Measurements from ENCODE around the gene RYR1.
A peak's percentile ranks its signal among the peaks of the same experiment; 100 is the strongest.

The RYR1 gene

DNA sequence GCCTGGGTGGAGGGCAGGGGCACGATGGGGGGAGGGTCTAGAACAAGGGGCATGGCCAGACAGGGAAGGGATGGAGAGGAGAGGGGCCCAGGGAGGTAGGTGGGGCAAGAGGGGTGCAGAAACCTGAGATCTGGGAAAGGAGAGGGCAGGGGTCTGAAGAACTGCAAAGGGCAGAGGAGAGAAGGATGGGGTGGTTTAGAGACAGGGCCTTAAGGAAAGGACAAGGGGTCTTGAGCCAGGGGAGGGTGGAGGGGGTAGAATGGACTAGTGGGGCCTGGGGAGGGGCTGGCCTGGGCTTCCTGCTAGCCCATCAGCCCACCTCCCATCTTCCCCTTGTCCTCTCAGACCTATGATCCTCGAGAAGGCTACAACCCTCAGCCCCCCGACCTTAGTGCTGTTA is 72.5 kb downstream of the RYR1 start:
- peaks cover 0 to 37% of the 10 kb centered on the region in 2 donors for H3K27me3 ChIP-seq
- DNase-seq, result no peak
- no peaks in the 10 kb centered on the region for H3K36me3 ChIP-seq
- TF ChIP-seq, protein P1, sequence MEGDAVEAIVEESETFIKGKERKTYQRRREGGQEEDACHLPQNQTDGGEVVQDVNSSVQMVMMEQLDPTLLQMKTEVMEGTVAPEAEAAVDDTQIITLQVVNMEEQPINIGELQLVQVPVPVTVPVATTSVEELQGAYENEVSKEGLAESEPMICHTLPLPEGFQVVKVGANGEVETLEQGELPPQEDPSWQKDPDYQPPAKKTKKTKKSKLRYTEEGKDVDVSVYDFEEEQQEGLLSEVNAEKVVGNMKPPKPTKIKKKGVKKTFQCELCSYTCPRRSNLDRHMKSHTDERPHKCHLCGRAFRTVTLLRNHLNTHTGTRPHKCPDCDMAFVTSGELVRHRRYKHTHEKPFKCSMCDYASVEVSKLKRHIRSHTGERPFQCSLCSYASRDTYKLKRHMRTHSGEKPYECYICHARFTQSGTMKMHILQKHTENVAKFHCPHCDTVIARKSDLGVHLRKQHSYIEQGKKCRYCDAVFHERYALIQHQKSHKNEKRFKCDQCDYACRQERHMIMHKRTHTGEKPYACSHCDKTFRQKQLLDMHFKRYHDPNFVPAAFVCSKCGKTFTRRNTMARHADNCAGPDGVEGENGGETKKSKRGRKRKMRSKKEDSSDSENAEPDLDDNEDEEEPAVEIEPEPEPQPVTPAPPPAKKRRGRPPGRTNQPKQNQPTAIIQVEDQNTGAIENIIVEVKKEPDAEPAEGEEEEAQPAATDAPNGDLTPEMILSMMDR (IDR thresholded peaks at IDR 0.05), result no peak
- intact Hi-C loops (cut with DNase I; ENCODE audit: low total_unique reads), result loop anchor here (10.0 kb wide), 1 partner anchor 91 kb away; no protein-coding TSS in a partner anchor
- no peak overlapping the region for H3K27ac ChIP-seq
- no peak overlapping the region for H3K4me3 ChIP-seq
- H3K9me3 ChIP-seq, result no peaks in the 10 kb centered on the region
- no peaks in the 10 kb centered on the region for H3K4me1 ChIP-seq

DNA sequence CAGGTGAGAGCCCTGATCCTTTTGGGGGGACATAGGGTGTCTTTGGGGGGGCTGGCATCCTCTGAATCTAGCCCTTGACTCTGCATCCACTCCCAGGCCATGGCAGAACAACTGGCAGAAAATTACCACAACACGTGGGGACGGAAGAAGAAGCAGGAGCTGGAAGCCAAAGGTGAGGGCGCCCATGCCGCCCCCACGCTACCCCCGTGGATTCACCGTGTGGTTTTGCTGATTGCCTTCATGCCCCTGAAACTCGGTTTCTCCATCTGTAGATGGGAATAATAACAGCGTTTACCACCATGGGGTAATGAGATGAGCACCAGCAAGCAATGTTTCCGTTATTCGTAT is 72.9 kb downstream of the RYR1 start:
- no peaks in the 10 kb centered on the region for H3K4me1 ChIP-seq

DNA sequence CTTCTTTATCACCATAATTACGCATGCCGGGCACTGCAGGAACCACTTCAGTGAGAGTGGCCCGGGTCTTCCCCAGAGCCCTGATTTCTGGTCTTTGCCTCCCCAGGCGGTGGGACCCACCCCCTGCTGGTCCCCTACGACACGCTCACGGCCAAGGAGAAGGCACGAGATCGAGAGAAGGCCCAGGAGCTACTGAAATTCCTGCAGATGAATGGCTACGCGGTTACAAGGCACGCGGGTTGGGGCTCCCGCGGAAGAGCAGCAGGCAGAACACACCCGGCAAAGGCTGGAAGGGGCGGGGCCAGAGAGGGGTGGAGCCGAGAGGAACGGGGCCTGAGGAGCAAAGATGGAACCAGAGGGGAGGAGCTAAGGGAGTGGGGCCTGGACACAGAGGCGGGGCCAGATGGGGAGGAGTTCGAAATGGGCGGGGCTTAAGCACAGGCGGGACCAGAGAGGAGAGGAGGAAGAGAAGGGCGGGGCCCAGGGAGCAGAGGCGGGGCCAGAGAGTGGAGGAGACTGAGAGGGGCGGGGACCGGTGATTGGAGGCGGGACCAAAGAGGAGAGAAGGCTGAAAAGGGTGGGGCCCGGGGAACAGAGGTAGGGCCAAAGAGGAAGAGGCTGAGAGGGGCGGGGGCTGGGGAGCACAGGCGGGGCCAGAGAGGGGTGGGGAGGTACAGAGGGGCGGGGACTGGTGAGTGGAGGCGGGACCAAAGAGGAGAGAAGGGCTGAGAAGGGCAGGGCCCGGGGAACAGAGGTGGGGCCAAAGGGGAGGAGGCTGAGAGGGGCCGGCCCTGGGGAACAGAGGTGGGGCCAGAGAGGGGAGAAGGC is 73.4 kb downstream of the RYR1 start:
- no peak overlapping the region for H3K4me3 ChIP-seq
- DNase-seq, result peak in 1 of 2 donors; percentile 59
- no peak overlapping the region for H3K27ac ChIP-seq
- no peaks in the 10 kb centered on the region for H3K36me3 ChIP-seq
- H3K9me3 ChIP-seq, result no peaks in the 10 kb centered on the region
- no peaks in the 10 kb centered on the region for H3K4me1 ChIP-seq
- intact Hi-C loops (cut with DNase I; ENCODE audit: low total_unique reads), result loop anchor here (10.0 kb wide), 1 partner anchor 92 kb away; no protein-coding TSS in a partner anchor
- H3K27me3 ChIP-seq, result peaks cover 0 to 42% of the 10 kb centered on the region in 2 donors
- TF ChIP-seq, protein P1 (IDR thresholded peaks at IDR 0.05), result no peak

More for the DNA sequence above, 72.9 kb downstream of the RYR1 start:
- peaks cover 0 to 40% of the 10 kb centered on the region in 2 donors for H3K27me3 ChIP-seq
- TF ChIP-seq, protein P1 (IDR thresholded peaks at IDR 0.05), result no peak
- H3K4me3 ChIP-seq, result no peak overlapping the region
- H3K36me3 ChIP-seq, result no peaks in the 10 kb centered on the region
- no peak overlapping the region for H3K27ac ChIP-seq
- DNase-seq, result no peak
- intact Hi-C loops (cut with DNase I; ENCODE audit: low total_unique reads), result loop anchor here (10.0 kb wide), 1 partner anchor 92 kb away; no protein-coding TSS in a partner anchor
- no peaks in the 10 kb centered on the region for H3K9me3 ChIP-seq

DNA sequence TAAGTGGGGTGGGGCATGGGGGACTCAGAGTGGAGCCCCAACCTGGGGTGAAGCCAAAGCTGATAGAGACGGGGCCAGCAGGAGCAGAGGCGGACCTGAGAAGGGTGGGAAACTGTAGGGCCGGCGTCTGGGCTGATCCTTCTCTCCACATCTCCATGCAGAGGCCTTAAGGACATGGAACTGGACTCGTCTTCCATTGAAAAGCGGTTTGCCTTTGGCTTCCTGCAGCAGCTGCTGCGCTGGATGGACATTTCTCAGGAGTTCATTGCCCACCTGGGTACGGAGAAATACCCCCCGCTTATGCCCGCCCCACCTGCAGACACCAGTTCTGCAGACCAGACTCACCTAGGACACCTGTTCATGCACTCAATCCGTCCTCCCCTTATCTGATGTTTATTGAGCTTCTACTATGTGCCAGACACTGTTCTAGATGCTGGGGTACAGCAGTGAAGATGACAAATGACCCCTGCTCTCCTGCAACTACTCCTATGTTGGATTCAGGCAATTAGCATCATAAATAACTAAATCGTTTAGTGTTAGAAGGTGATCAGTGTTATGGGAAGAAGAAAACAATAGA is 74.1 kb downstream of the RYR1 start:
- Histone ChIP-seq H3K36me3 (no peaks in the 10 kb centered on the region), H3K9me3 (no peaks in the 10 kb centered on the region), H3K27ac (no peak overlapping the region), H3K4me1 (no peaks in the 10 kb centered on the region), H3K27me3 (peaks cover 0 to 44% of the 10 kb centered on the region in 2 donors), H3K4me3 (no peak overlapping the region)
- DNase-seq, result no peak
- TF ChIP-seq, protein P1 (IDR thresholded peaks at IDR 0.05), result no peak
- intact Hi-C loops (cut with DNase I; ENCODE audit: low total_unique reads), result loop anchor here (10.0 kb wide), 1 partner anchor 93 kb away; no protein-coding TSS in a partner anchor

DNA sequence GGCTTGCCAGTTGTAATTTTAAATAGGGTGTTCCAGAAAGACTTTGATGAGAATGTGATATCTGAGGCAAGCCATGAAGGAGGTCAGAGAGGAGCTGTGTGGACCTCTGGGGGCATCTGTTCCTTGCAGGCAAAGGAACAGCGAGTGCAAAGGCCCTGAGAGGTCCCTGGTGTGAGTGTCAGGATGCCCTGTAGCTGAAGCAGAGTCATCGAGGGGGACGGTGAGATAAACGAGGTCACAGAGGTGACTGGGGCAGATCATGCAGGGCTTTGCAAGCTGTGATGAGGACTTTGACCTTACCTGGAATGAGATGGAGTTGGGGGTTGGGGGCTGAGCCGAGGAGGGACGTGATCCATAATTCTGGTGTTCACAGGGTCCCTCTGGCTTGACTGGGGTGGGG is 75.0 kb downstream of the RYR1 start:
- no peak overlapping the region for H3K4me3 ChIP-seq
- H3K4me1 ChIP-seq, result no peaks in the 10 kb centered on the region
- H3K9me3 ChIP-seq, result no peaks in the 10 kb centered on the region
- TF ChIP-seq, protein P1 (IDR thresholded peaks at IDR 0.05), result no peak
- intact Hi-C loops (cut with DNase I; ENCODE audit: low total_unique reads), result loop anchor here (10.0 kb wide), 1 partner anchor 94 kb away; no protein-coding TSS in a partner anchor
- peaks cover 0 to 44% of the 10 kb centered on the region in 2 donors for H3K27me3 ChIP-seq
- DNase-seq, result no peak
- H3K27ac ChIP-seq, result no peak overlapping the region
- no peaks in the 10 kb centered on the region for H3K36me3 ChIP-seq
